Stimulated activated CD8-positive, alpha-beta memory T cell treated with anti-CD3 and anti-CD28 coated beads, Interleukin-7, amount 100 ng/mL, for 24 hours (primary cell): ENCODE data around the gene CSK.
"Not testable (repeated sequence)": the region's sequence is repeated elsewhere in the genome, so short reads cannot be mapped to it uniquely, and the experiment has no call there.

Experiments
- DNase-seq: peaks from one replicate; pipeline ENCODE4 v3.0.0-alpha.2; 2020; ENCODE audit warnings: low read depth

Gene CSK

GRCh38 chr15:74781431-74782258, at the start of gene CSK:
TSS of gene CSK (plus strand) at chr15:74782080. CDS start at chr15:74798298, 16,218 bp downstream.
- DNase-seq: no peak

- DNase-seq: no peak
These were observed 49.0 kb upstream of the CSK start for GRCh38 chr15:74732846-74733245.

GRCh38 chr15:74733269-74733668, 48.6 kb upstream of the CSK start:
- DNase-seq: no peak

DNA sequence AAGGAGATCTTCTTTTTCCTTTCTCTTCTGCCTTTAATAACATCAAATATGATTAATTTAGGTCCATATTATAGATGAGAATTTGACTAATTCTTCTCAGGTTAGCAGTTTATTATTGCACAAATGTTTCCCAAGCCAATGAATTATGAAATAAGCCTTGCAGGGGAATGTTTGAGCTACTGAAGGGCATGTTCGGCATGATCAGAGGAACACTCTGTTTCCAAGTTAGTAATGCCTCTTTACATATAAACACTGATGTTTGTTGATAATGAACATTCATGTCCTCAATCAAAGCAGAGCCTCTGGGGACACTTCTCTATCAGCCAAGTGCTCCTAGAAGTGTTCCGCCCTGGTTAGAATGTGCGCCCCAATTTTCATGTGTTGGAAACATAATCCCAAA, 46.6 kb upstream of the CSK start:
- no peak for DNase-seq

DNA sequence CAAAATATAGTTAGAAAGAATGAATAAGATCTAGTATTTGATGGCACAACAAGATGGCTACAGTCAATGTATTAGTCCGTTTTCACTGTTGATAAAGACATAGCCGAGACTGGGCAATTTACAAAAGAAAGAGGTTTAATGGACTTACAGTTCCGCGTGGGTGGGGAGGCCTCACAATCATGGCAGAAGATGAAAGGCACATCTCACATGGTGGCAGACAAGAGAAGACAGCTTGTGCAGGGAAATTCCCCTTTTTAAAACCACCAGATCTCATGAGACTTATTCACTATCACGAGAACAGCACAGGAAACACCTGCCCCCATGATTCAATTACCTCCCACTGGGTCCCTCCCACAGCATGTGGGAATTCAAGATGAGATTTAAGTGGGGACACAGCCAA, 43.6 kb upstream of the CSK start:
- DNase-seq: not testable (repeated sequence)

- DNase-seq: no peak
These were observed 39.5 kb upstream of the CSK start for GRCh38 chr15:74742422-74742821.

DNA sequence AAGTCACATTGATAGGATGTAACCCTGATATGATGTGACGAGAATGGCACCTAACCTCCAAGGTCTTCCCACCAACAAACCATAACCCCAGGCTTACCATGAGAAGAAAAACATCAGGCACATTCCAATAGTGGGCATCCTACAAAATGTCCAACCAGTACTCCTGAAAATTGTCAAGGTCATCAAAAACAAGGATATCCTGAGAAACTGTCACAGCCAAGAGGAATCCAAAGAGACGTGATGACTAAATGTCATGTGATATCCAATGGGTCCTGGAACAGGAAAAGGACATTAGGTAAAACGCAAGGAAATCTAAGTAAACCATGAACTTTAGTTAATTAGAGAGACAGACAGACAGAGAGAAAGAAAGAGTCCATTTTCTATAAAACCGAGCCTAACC, 35.5 kb upstream of the CSK start:
- no peak for DNase-seq

GRCh38 chr15:74748322-74748946, 33.4 kb upstream of the CSK start, which contains the start of gene CYP1A2:
TSS of gene CYP1A2 (plus strand) at chr15:74748845. CDS start at chr15:74749739, 894 bp downstream.
- DNase-seq: no peak

GRCh38 chr15:74749832-74750231, 32.0 kb upstream of the CSK start:
- no peak for DNase-seq

- DNase-seq: no peak
These were observed 31.1 kb upstream of the CSK start for GRCh38 chr15:74750751-74751150.

GRCh38 chr15:74752011-74752410, 29.9 kb upstream of the CSK start:
- no peak for DNase-seq

DNA sequence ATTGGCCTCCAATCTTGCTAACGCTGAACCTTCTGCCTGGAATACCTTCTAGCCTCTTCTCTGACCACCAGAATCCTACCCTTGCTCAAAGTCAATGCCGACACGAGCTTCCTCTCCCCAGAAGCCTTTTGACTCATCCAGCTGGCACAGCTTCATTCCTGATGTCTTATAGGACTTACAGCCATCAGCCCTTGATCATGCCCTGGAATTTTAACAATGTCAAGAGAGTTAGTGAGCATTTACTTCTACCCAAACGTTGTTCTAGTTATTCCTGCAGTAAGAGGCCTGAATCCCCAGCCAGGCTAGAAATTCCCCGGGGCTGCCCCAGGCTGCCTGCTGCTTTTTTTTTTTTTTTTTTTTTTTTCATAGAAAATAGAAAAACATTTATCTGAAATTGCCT, 29.3 kb upstream of the CSK start:
- no peak for DNase-seq

GRCh38 chr15:74754593-74755215, 27.2 kb upstream of the CSK start:
- DNase-seq: no peak

DNA sequence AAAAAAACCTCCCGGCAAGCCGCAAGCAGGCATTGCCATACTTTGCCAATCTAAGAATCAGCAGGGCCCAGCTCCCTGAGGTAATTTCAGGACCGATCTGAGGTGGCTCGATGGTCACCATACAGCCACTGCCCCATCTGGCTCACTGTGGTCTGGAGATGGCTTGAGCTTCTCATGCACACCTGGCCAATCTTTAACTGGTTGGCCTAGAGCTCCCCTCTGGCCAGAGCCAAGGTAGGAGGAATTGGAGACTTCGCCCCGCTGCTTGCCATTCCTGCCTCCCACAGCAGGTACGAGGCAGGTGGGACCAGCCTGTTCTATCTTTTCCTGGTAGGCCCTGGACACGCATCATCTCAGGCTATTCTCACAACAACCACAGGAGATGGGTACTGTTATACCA, 23.1 kb upstream of the CSK start:
- DNase-seq: no peak

GRCh38 chr15:74762791-74763150, 19.1 kb upstream of the CSK start:
- no peak for DNase-seq

- DNase-seq: no peak
These were observed 18.5 kb upstream of the CSK start for GRCh38 chr15:74763416-74763815.

DNA sequence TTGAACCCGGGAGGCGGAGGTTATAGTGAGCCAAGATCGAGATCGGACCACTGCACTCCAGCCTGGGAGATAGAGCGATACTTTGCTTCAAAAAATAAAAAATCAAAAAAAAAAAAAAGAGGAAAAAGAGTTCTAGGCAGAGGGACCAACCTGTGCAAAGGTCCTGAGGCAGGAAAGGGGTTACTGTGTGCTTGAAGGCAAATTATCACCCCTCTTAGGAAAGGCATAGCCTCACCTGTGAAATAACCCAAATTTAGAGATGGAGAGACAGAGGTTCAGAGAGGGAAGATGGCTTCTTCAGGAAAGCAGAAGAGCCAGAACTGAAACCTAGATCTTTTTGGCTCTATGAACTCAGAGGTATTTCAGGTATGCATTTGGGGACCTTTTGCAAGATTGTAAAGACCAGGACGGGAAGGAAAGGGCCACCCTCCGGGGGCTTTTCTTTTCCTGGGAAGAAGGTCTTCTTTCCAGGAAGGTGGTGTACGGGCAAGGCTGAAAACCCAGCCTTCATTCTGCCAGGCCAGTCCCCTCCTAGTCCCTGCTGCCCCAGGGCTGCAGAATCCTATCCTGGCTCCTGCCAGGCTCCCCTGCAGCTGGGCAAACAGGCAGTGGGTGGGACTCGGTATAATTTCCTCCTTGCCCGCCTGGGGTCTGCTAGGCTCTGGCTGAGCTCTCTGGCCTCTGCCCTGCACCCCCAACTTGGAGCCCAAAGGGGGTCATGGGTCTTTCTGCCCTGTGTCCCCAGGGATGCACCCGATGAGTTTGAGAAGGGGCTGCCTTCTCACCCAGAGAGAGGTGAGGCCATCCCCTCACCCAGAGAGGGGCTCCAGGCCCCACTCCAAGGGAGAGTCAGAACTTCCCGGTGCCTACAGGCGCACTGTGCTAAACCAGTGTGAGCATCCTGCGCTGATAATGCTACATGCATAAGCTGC, 14.4 kb upstream of the CSK start:
- no peak for DNase-seq

- no peak for DNase-seq
These were observed 13.6 kb upstream of the CSK start for GRCh38 chr15:74768099-74768770.

DNA sequence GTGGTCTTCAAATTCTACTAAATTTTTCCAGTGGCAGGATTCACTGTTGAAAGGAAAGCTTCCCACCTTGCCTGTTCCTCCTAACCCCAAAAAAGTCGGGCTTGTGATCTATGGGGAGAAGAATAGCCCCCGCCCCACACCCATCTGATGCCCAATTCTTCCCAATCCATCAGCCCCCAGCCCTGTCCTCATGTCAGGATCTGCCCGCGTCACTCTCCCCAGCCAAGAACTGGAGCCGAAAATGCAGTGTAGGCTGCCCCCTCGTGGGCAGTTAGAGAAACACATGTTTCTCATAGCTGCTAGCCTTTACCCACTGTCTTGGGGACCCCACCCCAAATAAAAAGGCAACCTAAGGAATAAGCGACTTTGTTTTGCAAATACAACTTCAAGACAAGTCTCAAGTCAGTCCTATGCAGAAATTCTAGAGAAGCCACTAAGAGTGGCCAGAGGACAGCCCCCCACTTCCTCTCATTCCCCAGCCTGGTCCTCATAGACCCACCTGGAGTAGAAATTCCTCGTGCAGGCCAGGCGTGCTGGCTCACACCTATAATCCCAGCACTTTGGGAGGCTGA, 13.0 kb upstream of the CSK start:
- DNase-seq: no peak

DNA sequence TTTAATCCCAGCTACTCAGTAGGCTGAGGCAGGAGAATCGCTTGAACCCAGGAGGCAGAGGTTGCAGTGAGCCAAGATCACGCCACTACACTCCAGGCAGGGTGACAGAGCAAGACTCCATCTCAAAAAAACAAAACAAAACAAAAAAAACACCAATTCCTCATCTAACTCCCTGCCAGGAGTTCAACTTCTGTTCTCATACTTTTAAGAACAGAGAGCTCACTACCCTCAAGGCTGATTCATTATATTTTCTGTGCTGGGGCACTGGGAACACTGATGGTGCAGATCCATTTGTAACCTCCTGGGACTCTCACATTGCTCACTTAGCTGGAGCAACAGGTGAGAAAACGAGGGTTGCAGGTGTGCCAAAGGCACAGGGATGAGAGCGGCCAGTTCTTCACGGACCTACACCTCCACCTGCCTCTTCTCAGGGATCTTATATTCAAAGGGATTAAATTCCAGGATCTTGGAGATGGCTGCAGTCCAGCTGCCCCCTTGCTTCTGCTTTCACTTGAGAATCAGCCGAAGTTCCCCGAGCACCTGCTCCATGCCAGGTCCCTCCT, 12.3 kb upstream of the CSK start:
- DNase-seq: no peak
